ENCODE results near the gene DSCAML1. TPM values are rescaled to one million over a fixed set of nuclear protein-coding genes. Genes with fewer than 3 reads are reported as not detected.

The DSCAML1 gene
- total RNA-seq, 1 donor from 2014 or later: not detected

GRCh38 chr11:117743121-117743815, 53.7 kb downstream of the DSCAML1 start:
- Mint-ChIP-seq H3K27ac (ENCODE audit: unreplicated experiment) (no peak overlapping the region), H3K4me3 (ENCODE audit: unreplicated experiment) (no peak overlapping the region), H3K4me1 (ENCODE audit: unreplicated experiment) (no peaks in the 10 kb centered on the region), H3K27me3 (ENCODE audit: unreplicated experiment) (no peaks in the 10 kb centered on the region), H3K36me3 (ENCODE audit: unreplicated experiment) (no peaks in the 10 kb centered on the region), H3K9me3 (ENCODE audit: unreplicated experiment) (no peaks in the 10 kb centered on the region)
- TF ChIP-seq CTCF (IDR thresholded peaks at IDR 0.05): no peak
- no peak for DNase-seq (ENCODE audit: extremely low spot score, unreplicated experiment)

- DNase-seq (ENCODE audit: extremely low spot score, unreplicated experiment): no peak
- no peak for TF ChIP-seq CTCF (IDR thresholded peaks at IDR 0.05)
- Mint-ChIP-seq H3K4me3 (ENCODE audit: unreplicated experiment) (no peak overlapping the region), H3K27ac (ENCODE audit: unreplicated experiment) (no peak overlapping the region), H3K27me3 (ENCODE audit: unreplicated experiment) (no peaks in the 10 kb centered on the region), H3K36me3 (ENCODE audit: unreplicated experiment) (no peaks in the 10 kb centered on the region), H3K4me1 (ENCODE audit: unreplicated experiment) (no peaks in the 10 kb centered on the region), H3K9me3 (ENCODE audit: unreplicated experiment) (no peaks in the 10 kb centered on the region)
These were observed 58.6 kb downstream of the DSCAML1 start for GRCh38 chr11:117738246-117738957.

- Mint-ChIP-seq H3K36me3 (ENCODE audit: unreplicated experiment) (no peaks in the 10 kb centered on the region), H3K4me1 (ENCODE audit: unreplicated experiment) (no peaks in the 10 kb centered on the region), H3K9me3 (ENCODE audit: unreplicated experiment) (no peaks in the 10 kb centered on the region), H3K27me3 (ENCODE audit: unreplicated experiment) (peaks cover 3% of the 10 kb centered on the region), H3K4me3 (ENCODE audit: unreplicated experiment) (no peak overlapping the region), H3K27ac (ENCODE audit: unreplicated experiment) (no peak overlapping the region)
- TF ChIP-seq CTCF (IDR thresholded peaks at IDR 0.05): no peak
- no peak for DNase-seq (ENCODE audit: extremely low spot score, unreplicated experiment)
These were observed 61.6 kb downstream of the DSCAML1 start for GRCh38 chr11:117735350-117735977.

GRCh38 chr11:117734601-117735024, 62.4 kb downstream of the DSCAML1 start:
- TF ChIP-seq CTCF (IDR thresholded peaks at IDR 0.05): no peak
- H3K4me1 Mint-ChIP-seq (ENCODE audit: unreplicated experiment): no peaks in the 10 kb centered on the region
- peaks cover 3% of the 10 kb centered on the region for H3K27me3 Mint-ChIP-seq (ENCODE audit: unreplicated experiment)
- no peak overlapping the region for H3K4me3 Mint-ChIP-seq (ENCODE audit: unreplicated experiment)
- H3K9me3 Mint-ChIP-seq (ENCODE audit: unreplicated experiment): no peaks in the 10 kb centered on the region
- H3K36me3 Mint-ChIP-seq (ENCODE audit: unreplicated experiment): no peaks in the 10 kb centered on the region
- DNase-seq (ENCODE audit: extremely low spot score, unreplicated experiment): no peak
- H3K27ac Mint-ChIP-seq (ENCODE audit: unreplicated experiment): no peak overlapping the region

- no peaks in the 10 kb centered on the region for H3K9me3 Mint-ChIP-seq (ENCODE audit: unreplicated experiment)
These were observed 63.7 kb downstream of the DSCAML1 start for GRCh38 chr11:117733316-117733715.

More at GRCh38 chr11:117733316-117733715, 63.7 kb downstream of the DSCAML1 start:
- Mint-ChIP-seq H3K27me3 (ENCODE audit: unreplicated experiment) (peaks cover 3% of the 10 kb centered on the region), H3K27ac (ENCODE audit: unreplicated experiment) (no peak overlapping the region), H3K4me3 (ENCODE audit: unreplicated experiment) (no peak overlapping the region), H3K36me3 (ENCODE audit: unreplicated experiment) (no peaks in the 10 kb centered on the region), H3K4me1 (ENCODE audit: unreplicated experiment) (no peaks in the 10 kb centered on the region)
- TF ChIP-seq CTCF (IDR thresholded peaks at IDR 0.05): no peak
- DNase-seq (ENCODE audit: extremely low spot score, unreplicated experiment): no peak
